Measurements from ENCODE around the gene RPS15A.
A peak's percentile ranks its signal among the peaks of the same experiment; 100 is the strongest.

Gene RPS15A

GRCh38 chr16:18789850-18790706 is at the start of gene RPS15A:
TSS of gene RPS15A (minus strand) at chr16:18790334. CDS start at chr16:18789113, 1,221 bp downstream.
- H3K36me3 ChIP-seq (ENCODE audit: control insufficient read depth, low read depth, low read length), result peaks cover 74% of the 10 kb centered on the region
- H3K4me1 ChIP-seq (ENCODE audit: control insufficient read depth, low read depth, low read length), result peaks cover 8% of the 10 kb centered on the region
- peak within 1 kb of the TSS; percentile 85 for H3K4me3 ChIP-seq (ENCODE audit: low read length)
- H3K9ac ChIP-seq (ENCODE audit: low read length), result peak within 1 kb of the TSS; percentile 99
- peak within 1 kb of the TSS; percentile 93 for H3K27ac ChIP-seq (ENCODE audit: low read length)
- H3K27me3 ChIP-seq (ENCODE audit: control insufficient read depth, insufficient read depth, low read length), result no peaks in the 10 kb centered on the region
- no peaks in the 10 kb centered on the region for H3K9me3 ChIP-seq (ENCODE audit: control insufficient read depth, low read depth, low read length)

- Histone ChIP-seq H3K36me3 (ENCODE audit: control insufficient read depth, low read depth, low read length) (peaks cover 90% of the 10 kb centered on the region), H3K9me3 (ENCODE audit: control insufficient read depth, low read depth, low read length) (no peaks in the 10 kb centered on the region)
Observed at GRCh38 chr16:18839555-18839954, 49.4 kb upstream of the RPS15A start.

GRCh38 chr16:18836702-18837101 is 46.6 kb upstream of the RPS15A start:
- Histone ChIP-seq H3K9ac (ENCODE audit: low read length) (no peak overlapping the region), H3K27ac (ENCODE audit: low read length) (no peak overlapping the region), H3K36me3 (ENCODE audit: control insufficient read depth, low read depth, low read length) (peaks cover 97% of the 10 kb centered on the region), H3K27me3 (ENCODE audit: control insufficient read depth, insufficient read depth, low read length) (no peaks in the 10 kb centered on the region), H3K9me3 (ENCODE audit: control insufficient read depth, low read depth, low read length) (no peaks in the 10 kb centered on the region), H3K4me1 (ENCODE audit: control insufficient read depth, low read depth, low read length) (no peaks in the 10 kb centered on the region), H3K4me3 (ENCODE audit: low read length) (no peak overlapping the region)

More at GRCh38 chr16:18839555-18839954, 49.4 kb upstream of the RPS15A start:
- H3K4me3 ChIP-seq (ENCODE audit: low read length), result no peak overlapping the region
- H3K4me1 ChIP-seq (ENCODE audit: control insufficient read depth, low read depth, low read length), result no peaks in the 10 kb centered on the region
- H3K27ac ChIP-seq (ENCODE audit: low read length), result no peak overlapping the region
- H3K9ac ChIP-seq (ENCODE audit: low read length), result no peak overlapping the region
- no peaks in the 10 kb centered on the region for H3K27me3 ChIP-seq (ENCODE audit: control insufficient read depth, insufficient read depth, low read length)

GRCh38 chr16:18834864-18835263 is 44.7 kb upstream of the RPS15A start:
- H3K27ac ChIP-seq (ENCODE audit: low read length), result no peak overlapping the region
- no peak overlapping the region for H3K9ac ChIP-seq (ENCODE audit: low read length)
- no peaks in the 10 kb centered on the region for H3K4me1 ChIP-seq (ENCODE audit: control insufficient read depth, low read depth, low read length)
- H3K4me3 ChIP-seq (ENCODE audit: low read length), result no peak overlapping the region
- H3K9me3 ChIP-seq (ENCODE audit: control insufficient read depth, low read depth, low read length), result no peaks in the 10 kb centered on the region
- H3K27me3 ChIP-seq (ENCODE audit: control insufficient read depth, insufficient read depth, low read length), result no peaks in the 10 kb centered on the region
- peaks cover 94% of the 10 kb centered on the region for H3K36me3 ChIP-seq (ENCODE audit: control insufficient read depth, low read depth, low read length)

GRCh38 chr16:18833707-18834505 is 43.8 kb upstream of the RPS15A start:
- H3K4me3 ChIP-seq (ENCODE audit: low read length), result no peak overlapping the region
- no peaks in the 10 kb centered on the region for H3K4me1 ChIP-seq (ENCODE audit: control insufficient read depth, low read depth, low read length)
- H3K36me3 ChIP-seq (ENCODE audit: control insufficient read depth, low read depth, low read length), result peaks cover 95% of the 10 kb centered on the region
- no peaks in the 10 kb centered on the region for H3K27me3 ChIP-seq (ENCODE audit: control insufficient read depth, insufficient read depth, low read length)
- H3K27ac ChIP-seq (ENCODE audit: low read length), result no peak overlapping the region
- no peak overlapping the region for H3K9ac ChIP-seq (ENCODE audit: low read length)
- no peaks in the 10 kb centered on the region for H3K9me3 ChIP-seq (ENCODE audit: control insufficient read depth, low read depth, low read length)

GRCh38 chr16:18832613-18833012 is 42.5 kb upstream of the RPS15A start:
- Histone ChIP-seq H3K27me3 (ENCODE audit: control insufficient read depth, insufficient read depth, low read length) (no peaks in the 10 kb centered on the region), H3K36me3 (ENCODE audit: control insufficient read depth, low read depth, low read length) (peaks cover 93% of the 10 kb centered on the region), H3K4me3 (ENCODE audit: low read length) (no peak overlapping the region), H3K9me3 (ENCODE audit: control insufficient read depth, low read depth, low read length) (no peaks in the 10 kb centered on the region), H3K27ac (ENCODE audit: low read length) (no peak overlapping the region), H3K4me1 (ENCODE audit: control insufficient read depth, low read depth, low read length) (no peaks in the 10 kb centered on the region), H3K9ac (ENCODE audit: low read length) (no peak overlapping the region)

GRCh38 chr16:18832006-18832405 is 41.9 kb upstream of the RPS15A start:
- no peaks in the 10 kb centered on the region for H3K4me1 ChIP-seq (ENCODE audit: control insufficient read depth, low read depth, low read length)
- H3K9ac ChIP-seq (ENCODE audit: low read length), result no peak overlapping the region
- H3K27me3 ChIP-seq (ENCODE audit: control insufficient read depth, insufficient read depth, low read length), result no peaks in the 10 kb centered on the region
- H3K36me3 ChIP-seq (ENCODE audit: control insufficient read depth, low read depth, low read length), result peaks cover 89% of the 10 kb centered on the region
- no peaks in the 10 kb centered on the region for H3K9me3 ChIP-seq (ENCODE audit: control insufficient read depth, low read depth, low read length)
- no peak overlapping the region for H3K27ac ChIP-seq (ENCODE audit: low read length)
- H3K4me3 ChIP-seq (ENCODE audit: low read length), result no peak overlapping the region

GRCh38 chr16:18829251-18829650 is 39.1 kb upstream of the RPS15A start:
- no peaks in the 10 kb centered on the region for H3K9me3 ChIP-seq (ENCODE audit: control insufficient read depth, low read depth, low read length)
- H3K4me1 ChIP-seq (ENCODE audit: control insufficient read depth, low read depth, low read length), result no peaks in the 10 kb centered on the region
- H3K4me3 ChIP-seq (ENCODE audit: low read length), result no peak overlapping the region
- no peaks in the 10 kb centered on the region for H3K27me3 ChIP-seq (ENCODE audit: control insufficient read depth, insufficient read depth, low read length)
- H3K36me3 ChIP-seq (ENCODE audit: control insufficient read depth, low read depth, low read length), result peaks cover 64% of the 10 kb centered on the region
- no peak overlapping the region for H3K9ac ChIP-seq (ENCODE audit: low read length)
- no peak overlapping the region for H3K27ac ChIP-seq (ENCODE audit: low read length)

GRCh38 chr16:18827890-18828289 is 37.8 kb upstream of the RPS15A start:
- no peak overlapping the region for H3K9ac ChIP-seq (ENCODE audit: low read length)
- no peaks in the 10 kb centered on the region for H3K9me3 ChIP-seq (ENCODE audit: control insufficient read depth, low read depth, low read length)
- no peak overlapping the region for H3K4me3 ChIP-seq (ENCODE audit: low read length)
- H3K36me3 ChIP-seq (ENCODE audit: control insufficient read depth, low read depth, low read length), result peaks cover 50% of the 10 kb centered on the region
- no peaks in the 10 kb centered on the region for H3K27me3 ChIP-seq (ENCODE audit: control insufficient read depth, insufficient read depth, low read length)
- no peak overlapping the region for H3K27ac ChIP-seq (ENCODE audit: low read length)
- no peaks in the 10 kb centered on the region for H3K4me1 ChIP-seq (ENCODE audit: control insufficient read depth, low read depth, low read length)

- Histone ChIP-seq H3K9ac (ENCODE audit: low read length) (no peak overlapping the region), H3K36me3 (ENCODE audit: control insufficient read depth, low read depth, low read length) (peaks cover 62% of the 10 kb centered on the region), H3K27ac (ENCODE audit: low read length) (no peak overlapping the region), H3K4me1 (ENCODE audit: control insufficient read depth, low read depth, low read length) (no peaks in the 10 kb centered on the region), H3K4me3 (ENCODE audit: low read length) (no peak overlapping the region), H3K9me3 (ENCODE audit: control insufficient read depth, low read depth, low read length) (no peaks in the 10 kb centered on the region), H3K27me3 (ENCODE audit: control insufficient read depth, insufficient read depth, low read length) (no peaks in the 10 kb centered on the region)
Observed at GRCh38 chr16:18816286-18816685, 26.2 kb upstream of the RPS15A start.

GRCh38 chr16:18811925-18812324 is 21.8 kb upstream of the RPS15A start:
- no peak overlapping the region for H3K4me3 ChIP-seq (ENCODE audit: low read length)
- no peaks in the 10 kb centered on the region for H3K9me3 ChIP-seq (ENCODE audit: control insufficient read depth, low read depth, low read length)
- H3K4me1 ChIP-seq (ENCODE audit: control insufficient read depth, low read depth, low read length), result no peaks in the 10 kb centered on the region
- H3K27me3 ChIP-seq (ENCODE audit: control insufficient read depth, insufficient read depth, low read length), result no peaks in the 10 kb centered on the region
- no peak overlapping the region for H3K9ac ChIP-seq (ENCODE audit: low read length)
- peaks cover 70% of the 10 kb centered on the region for H3K36me3 ChIP-seq (ENCODE audit: control insufficient read depth, low read depth, low read length)
- H3K27ac ChIP-seq (ENCODE audit: low read length), result no peak overlapping the region

All from iPS-18a (cell line).